ENCODE measurements around the gene MUS81. TPM values are rescaled to one million over a fixed set of nuclear protein-coding genes. Genes with fewer than 3 reads are reported as not detected.

MUS81 gene
- total and polyA plus RNA-seq, 9 of the 15 experiments (the other 6 are each of a cell fraction or from before 2014, with no cell fraction given): 13.4 to 118 (median 53.7) TPM

DNA sequence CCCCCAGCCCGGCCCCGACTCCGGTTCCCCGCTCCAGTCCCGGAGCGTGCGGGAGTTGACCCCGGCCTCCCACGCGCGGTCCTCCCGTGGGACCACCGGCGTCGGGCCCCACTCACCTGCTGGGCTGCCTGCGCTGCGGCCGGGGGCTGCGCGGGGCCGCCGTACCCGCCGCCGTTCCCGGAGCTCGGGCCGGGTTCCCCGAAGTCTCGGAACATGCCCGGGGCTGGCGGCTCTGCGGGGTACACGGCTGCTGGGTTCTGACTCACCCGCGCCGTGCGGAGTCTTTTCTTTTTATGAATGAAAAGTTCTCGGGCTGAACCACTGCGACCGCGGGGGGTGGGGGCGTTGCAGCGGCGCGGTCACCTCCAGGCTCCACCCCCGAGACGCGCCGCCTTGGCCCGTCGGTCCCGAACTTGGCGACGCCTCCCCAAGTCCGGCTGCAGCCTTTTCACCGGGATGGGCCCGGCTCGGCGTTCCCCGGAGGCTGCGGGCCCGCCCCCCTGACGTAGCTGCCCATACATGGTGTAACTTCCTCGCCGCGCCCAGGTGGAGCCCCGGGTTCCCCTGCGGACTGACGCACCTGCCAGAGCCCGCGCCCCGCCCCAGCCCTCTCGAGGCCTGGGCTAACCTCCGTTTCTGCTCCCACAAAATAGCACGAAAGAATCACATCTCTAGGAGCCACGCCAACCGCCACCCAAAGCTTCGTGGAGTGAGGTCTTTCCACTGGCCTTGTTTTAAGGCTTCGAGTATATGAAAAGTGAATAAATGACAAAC, 40.1 kb downstream of the MUS81 start, which contains the start of gene FOSL1 (continued):
- TF ChIP-seq CEBPZ (IDR thresholded peaks at IDR 0.05; ENCODE audit: borderline replicate concordance, low read depth, low read length) (no peak), TOE1 (IDR thresholded peaks at IDR 0.05; ENCODE audit: borderline replicate concordance) (peak; percentile 48; the same call in 1 of the 2 replicates), TOE1 (CRISPR knock-in tag; IDR thresholded peaks at IDR 0.05; ENCODE audit: borderline replicate concordance, low read depth) (no peak), SETDB1 (IDR thresholded peaks at IDR 0.05; ENCODE audit: low read length) (no peak), ERF (CRISPR knock-in tag; IDR thresholded peaks at IDR 0.05) (no peak), BRD4 (IDR thresholded peaks at IDR 0.05) (no peak; the same call in 1 of the 2 replicates), DEAF1 (CRISPR knock-in tag; IDR thresholded peaks at IDR 0.05) (no peak), ZNF12 (CRISPR knock-in tag; IDR thresholded peaks at IDR 0.05) (no peak), GABPB1 (CRISPR knock-in tag; IDR thresholded peaks at IDR 0.05) (no peak), IRF2 (CRISPR knock-in tag; IDR thresholded peaks at IDR 0.05) (no peak; the same call in 1 of the 2 replicates), ZBED1 (IDR thresholded peaks at IDR 0.05) (no peak), TBP (optimal IDR thresholded peaks at IDR 0.05; ENCODE audit: low read depth, low read length) (peak; percentile 98), RFX1 (IDR thresholded peaks at IDR 0.05) (no peak), HDAC3 (IDR thresholded peaks at IDR 0.05; ENCODE audit: borderline replicate concordance, partially characterized antibody) (no peak), TSC22D4 (tag; IDR thresholded peaks at IDR 0.05) (no peak), ZFPM2 (CRISPR knock-in tag; IDR thresholded peaks at IDR 0.05) (no peak), ZNF780A (CRISPR knock-in tag; IDR thresholded peaks at IDR 0.05) (no peak)
- TF ChIP-seq, protein P1, sequence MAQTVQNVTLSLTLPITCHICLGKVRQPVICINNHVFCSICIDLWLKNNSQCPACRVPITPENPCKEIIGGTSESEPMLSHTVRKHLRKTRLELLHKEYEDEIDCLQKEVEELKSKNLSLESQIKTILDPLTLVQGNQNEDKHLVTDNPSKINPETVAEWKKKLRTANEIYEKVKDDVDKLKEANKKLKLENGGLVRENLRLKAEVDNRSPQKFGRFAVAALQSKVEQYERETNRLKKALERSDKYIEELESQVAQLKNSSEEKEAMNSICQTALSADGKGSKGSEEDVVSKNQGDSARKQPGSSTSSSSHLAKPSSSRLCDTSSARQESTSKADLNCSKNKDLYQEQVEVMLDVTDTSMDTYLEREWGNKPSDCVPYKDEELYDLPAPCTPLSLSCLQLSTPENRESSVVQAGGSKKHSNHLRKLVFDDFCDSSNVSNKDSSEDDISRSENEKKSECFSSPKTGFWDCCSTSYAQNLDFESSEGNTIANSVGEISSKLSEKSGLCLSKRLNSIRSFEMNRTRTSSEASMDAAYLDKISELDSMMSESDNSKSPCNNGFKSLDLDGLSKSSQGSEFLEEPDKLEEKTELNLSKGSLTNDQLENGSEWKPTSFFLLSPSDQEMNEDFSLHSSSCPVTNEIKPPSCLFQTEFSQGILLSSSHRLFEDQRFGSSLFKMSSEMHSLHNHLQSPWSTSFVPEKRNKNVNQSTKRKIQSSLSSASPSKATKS (CRISPR knock-in tag; IDR thresholded peaks at IDR 0.05): no peak
- TF ChIP-seq, protein P2, sequence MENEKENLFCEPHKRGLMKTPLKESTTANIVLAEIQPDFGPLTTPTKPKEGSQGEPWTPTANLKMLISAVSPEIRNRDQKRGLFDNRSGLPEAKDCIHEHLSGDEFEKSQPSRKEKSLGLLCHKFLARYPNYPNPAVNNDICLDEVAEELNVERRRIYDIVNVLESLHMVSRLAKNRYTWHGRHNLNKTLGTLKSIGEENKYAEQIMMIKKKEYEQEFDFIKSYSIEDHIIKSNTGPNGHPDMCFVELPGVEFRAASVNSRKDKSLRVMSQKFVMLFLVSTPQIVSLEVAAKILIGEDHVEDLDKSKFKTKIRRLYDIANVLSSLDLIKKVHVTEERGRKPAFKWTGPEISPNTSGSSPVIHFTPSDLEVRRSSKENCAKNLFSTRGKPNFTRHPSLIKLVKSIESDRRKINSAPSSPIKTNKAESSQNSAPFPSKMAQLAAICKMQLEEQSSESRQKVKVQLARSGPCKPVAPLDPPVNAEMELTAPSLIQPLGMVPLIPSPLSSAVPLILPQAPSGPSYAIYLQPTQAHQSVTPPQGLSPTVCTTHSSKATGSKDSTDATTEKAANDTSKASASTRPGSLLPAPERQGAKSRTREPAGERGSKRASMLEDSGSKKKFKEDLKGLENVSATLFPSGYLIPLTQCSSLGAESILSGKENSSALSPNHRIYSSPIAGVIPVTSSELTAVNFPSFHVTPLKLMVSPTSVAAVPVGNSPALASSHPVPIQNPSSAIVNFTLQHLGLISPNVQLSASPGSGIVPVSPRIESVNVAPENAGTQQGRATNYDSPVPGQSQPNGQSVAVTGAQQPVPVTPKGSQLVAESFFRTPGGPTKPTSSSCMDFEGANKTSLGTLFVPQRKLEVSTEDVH (IDR thresholded peaks at IDR 0.05; ENCODE audit: low read depth, partially characterized antibody): no peak
